Stimulated activated CD8-positive, alpha-beta memory T cell treated with anti-CD3 and anti-CD28 coated beads, Interleukin-4, amount 100 ng/mL, for 1 hour (primary cell): ENCODE results near the gene WFDC2.

Experiments
- DNase-seq, 2 donors: peaks; one replicate each; pipeline ENCODE4 v3.0.0-alpha.2; 2020; ENCODE audit warnings: low read depth in 2 of 2, low spot score in 1 of 2

Gene WFDC2

DNA sequence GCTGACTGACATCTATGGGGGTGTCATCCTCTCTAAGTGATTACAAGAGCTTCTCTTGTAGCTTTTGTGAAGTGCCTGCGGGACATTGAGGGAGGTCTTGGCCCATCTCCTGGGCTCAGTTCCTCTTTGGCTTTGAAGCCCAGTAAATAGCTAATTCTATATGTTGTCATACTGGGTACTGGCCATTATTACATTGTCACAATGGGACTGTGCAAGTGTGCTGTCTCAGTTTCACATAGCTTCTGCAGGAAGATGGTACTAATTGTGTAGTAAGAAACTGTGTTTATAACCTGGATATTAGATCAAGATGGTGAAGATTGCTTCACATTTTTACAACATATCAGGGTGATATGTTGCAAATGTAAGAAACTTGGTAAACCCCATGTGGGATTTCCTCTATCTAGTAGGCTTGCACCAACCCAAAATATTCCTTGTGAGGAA lies 26.0 kb downstream of the WFDC2 start:
- no peak for DNase-seq

DNA sequence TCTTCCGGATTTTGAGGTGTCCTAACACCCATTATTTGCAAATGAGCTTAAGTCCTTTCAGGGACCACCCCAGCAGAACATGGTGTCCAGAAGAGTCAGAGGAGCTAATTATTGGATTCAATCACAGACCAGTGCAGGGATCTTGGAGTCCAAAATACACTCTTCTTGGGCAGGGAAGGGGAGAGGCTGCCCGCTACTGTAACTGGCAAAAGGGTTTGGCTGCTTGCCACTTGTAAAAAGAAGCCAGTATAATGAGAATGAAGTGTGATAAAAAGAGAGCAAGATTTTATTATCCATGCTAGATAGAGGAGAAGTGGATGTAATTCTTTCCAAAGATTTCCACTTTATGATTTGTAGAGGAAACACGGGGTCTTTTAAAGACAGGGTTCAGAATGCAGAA lies 26.6 kb downstream of the WFDC2 start:
- DNase-seq: no peak

DNA sequence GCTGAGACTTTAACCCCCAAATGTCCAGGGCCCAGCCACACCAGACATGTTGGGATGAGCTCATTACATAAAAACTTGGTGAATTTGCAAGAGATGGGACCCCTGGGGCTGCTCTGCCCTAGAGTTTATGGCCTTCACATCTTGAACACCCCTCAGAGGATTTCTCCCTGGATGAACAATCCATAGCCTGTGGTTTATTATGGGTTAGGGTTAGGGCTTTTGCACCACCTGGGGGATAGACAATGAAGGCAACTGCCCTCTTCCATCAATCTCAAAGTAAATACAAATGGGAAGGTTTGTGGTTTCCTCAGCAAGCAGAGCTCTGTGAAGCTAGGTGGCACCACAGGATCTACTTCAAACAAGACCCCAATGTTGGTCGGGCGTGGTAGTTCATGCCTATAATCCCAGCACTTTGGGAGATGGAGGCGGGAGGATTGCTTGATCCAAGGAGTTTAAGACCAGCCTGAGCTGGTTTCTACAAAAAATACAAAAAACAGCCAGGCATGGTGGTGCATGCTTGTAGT lies 28.5 kb downstream of the WFDC2 start:
- DNase-seq: no peak

DNA sequence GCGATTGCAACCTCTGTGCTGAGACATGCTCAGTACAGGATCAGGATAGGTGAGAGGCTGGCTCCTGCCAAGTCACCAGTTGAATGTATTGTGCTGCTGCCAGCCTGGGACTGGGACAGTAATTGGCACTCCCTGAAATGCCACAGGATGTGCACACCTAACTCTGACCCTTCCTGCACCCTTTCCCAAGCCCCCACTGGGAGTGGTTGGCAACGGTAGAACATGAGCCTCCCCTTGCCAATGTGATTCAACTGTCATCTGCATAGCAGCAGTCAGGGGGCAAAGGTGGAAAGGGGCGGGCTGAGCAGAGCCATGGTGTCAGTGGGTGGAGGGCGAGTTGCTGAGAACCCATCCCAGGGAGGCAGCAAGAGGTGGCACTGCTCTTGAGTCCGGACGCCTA lies 30.5 kb downstream of the WFDC2 start:
- no peak for DNase-seq

DNA sequence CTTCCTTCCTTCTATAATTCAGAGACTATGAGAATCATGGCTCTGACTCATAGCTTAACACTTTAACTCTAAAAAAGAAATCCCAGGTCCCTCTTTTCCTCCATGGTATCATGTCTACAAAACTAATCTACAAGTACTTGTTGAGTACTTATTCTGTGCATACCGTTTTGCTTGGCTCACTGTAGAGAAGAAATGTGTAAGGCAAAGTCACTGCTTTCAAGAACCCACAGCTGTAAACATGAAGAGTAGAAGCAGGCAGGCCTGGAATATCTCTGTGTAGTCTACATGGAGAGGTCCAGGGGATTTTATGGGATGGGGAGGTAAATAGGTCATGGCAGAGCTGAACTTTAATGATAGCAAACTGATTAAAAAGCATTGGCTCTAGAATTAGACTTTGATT lies 32.0 kb downstream of the WFDC2 start:
- DNase-seq: no peak

DNA sequence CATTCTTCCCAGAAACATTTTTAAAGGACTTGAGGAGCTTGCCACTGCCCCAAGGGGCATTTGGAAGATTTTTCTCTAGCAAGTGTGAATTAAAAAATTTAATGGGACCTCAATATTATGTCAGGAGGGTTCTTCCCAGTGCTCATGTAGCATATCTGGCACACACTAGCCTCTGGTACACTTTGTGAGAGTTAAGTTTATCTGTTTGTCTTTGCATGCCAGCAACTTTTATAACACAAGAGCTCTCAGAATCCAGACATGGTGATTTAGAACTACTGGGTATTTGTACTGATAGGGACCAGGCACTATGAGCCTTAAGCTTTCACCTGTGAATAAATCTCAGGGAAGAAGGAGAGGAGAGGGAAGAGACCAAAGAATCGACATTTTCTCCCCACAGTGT lies 33.0 kb downstream of the WFDC2 start:
- no peak for DNase-seq

DNA sequence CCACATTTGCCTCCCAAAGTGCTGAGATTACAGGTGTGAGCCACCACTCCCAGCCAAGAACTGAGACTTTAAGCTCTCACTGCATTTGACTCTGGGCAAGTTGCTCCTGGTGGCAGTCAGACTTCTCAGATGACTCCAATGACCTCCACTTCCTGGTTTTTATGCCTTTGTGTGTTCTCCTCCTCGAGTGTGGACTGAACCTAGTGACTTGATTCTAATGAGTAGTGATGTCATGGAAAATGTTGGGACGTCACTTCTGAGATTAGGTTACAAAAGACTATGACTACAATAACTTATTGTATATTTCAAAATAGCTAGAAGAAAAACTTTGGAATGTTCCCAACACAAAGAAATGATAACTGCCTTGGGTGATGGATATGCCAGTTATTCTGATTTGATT lies 33.9 kb downstream of the WFDC2 start:
- no peak for DNase-seq

DNA sequence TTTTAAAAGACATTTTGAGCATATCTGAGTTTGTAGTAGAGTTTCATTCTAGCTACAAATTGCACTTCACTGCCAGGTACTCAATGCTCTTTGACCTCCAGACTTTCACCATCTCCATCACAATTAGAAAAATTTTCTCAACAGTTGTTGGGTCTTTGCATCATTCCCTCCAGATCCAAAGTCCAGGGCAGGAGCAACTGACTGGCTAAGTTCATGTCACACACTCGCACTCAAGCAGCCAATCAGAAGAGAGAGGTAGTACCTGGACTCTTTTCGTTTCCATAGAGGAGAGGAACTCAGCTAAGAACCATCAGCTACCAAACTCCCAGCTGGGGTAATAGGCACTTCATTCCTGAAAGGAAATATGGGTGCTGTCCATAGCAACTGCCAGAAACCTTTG lies 36.8 kb downstream of the WFDC2 start:
- no peak for DNase-seq

DNA sequence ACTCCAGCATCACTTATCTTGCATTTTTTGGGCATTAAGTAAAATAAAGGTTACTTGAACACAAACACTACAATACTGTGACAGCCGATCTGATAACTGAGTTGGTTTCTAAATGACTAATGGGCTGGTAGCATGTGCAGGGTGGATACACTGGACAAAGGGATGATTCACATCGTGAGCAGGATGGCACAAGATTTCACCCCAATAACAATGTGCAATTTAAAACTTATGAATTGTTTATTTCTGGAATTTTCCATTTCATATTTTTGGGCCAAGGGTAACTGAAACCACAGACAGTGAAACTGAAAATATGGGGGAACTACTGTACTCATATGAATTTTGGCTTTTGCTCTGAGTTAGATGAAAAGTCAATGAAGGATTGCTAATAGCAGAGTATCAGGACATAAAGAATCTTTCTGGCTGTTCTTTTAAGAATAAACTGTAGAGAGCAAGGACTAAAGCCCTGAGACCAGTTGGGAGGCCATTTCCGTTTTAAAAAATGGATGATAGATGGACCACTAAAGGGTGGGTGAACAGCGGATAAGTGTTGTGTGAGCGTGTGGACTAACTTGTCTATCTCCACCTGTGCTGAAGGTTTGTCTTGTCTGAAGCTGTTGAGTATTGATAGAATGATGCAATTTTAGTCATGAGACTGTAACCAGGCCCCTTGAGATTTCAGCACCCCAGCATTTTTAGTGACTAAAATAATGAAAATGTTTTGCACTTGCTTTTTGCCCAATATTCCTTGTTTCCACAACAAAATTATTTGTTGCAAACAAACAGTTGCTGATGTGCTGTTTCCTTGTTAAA lies 37.7 kb downstream of the WFDC2 start:
- no peak for DNase-seq

DNA sequence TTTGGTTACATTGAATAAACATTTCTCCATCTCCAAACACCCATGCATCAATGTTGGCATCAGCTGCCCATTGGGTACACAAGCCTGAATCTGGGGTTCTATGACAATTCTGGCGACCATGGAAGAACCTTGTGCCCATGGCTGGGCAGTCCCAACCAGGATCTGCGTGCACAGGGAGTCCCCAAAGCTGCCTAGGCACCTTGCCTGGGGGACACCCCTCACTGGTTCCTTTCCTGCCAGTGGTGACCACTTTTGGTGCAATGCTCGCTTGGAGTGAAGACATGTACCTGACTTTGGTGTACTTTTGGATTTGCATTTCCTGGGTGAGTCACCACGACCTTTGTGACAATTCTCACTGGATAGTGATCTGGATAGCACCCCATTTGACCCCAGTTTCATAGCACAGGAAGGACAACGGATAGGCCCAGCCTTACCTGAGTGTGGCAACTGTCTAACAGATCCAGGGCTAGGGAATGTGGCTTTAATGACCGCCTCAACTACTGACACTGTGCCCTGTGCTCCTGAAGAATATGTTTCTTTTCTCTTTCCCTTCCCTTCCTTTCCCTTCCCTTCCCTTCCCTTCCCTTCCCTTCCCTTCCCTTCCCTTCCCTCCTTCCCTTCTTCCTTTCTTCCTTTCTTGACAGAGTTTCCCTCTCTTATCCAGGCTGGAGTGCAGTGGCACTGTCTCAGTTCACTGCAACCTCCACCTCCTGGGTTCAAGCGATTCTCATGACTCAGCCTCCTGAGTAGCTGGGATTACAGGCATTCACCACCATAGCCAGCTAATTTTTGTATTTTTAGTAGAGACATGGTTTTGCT lies 38.7 kb downstream of the WFDC2 start:
- no peak for DNase-seq

DNA sequence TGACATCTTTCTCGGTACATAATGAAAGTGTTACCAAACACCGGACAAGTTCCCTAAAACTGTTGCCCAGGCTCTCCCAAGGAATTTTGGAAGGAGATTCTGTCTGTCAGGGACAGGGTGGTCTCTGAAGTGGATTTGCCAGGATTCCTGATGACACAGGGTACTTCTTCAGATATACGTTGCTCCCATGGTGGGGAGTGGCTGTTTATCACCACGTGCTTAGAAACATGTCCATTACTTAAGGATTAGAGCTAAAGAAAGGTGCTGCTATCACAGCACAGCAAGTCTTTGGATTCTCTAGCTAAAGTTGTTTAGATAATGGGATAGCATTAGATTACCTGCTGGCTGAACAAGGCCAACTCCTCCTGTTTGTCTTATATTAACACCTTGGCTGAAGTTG lies 39.5 kb downstream of the WFDC2 start:
- DNase-seq: no peak

DNA sequence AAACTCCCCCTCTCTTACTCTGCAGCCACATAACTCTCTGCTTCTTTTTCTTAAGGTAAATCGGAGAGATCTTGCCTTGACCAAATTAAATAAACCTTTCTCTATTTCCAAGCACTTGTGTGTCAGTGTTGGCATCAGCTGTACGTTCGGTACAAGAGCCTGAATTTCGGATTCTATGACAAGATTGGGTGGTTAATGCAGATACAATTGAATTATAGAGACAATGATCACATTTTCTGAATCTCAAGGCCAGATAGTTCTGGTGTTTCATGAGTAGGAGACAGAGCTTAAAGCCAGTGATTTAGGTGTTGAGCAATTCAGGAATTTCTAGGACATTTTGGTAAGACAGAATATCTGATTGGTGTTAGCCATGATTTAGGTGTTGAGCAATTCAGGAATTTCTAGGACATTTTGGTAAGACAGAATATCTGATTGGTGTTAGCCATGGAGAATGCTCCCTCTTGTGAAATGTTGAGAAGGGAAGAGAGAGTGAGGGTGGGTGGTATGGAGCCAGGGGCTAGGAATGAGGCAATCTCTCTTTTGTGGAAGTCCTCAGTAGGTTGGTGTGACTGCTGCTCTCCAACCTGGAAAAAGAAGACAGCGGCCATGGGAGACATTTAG lies 40.8 kb downstream of the WFDC2 start:
- no peak for DNase-seq

DNA sequence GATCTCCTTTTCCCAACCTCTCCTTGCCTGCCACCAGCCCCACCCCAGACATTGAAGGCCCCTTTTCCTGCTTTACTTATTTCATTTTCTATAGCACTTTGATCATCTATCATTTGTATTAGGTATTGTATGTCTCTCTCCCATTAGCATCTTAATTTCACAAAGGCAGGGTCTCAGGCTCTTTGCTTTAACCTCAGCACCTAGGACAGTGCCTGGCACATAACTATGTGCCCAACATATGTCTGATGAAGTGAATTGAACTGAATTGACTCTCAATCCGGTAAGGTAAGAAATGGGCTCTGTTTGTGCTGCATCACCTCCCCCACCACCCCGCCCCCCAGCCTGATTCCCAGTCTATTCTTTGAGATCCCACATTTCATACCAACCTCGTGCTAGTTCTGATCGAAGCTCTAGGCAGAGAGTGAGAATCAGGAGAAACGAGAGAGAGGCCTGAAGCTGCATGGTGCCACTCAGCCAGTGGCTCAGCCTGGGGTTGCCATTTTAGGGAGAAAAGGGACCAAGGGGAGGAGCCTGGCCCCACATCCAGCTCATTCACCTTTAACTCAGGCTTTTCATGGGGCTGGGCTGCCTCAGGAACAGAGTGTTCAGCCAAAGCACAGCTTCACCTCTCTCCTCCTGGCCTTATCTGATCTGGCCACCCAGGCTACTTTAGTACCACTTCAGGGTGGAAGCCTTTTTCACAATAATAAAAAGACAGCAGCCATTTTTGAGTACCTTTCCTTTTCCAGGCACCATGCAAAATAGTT lies 45.8 kb downstream of the WFDC2 start, which contains the start of gene SPINT3:
Gene SPINT3, minus strand, starts transcription at position 476 of the 767 bp plus-strand sequence. Its CDS starts 14 bp downstream, at position 462.
- no peak for DNase-seq

DNA sequence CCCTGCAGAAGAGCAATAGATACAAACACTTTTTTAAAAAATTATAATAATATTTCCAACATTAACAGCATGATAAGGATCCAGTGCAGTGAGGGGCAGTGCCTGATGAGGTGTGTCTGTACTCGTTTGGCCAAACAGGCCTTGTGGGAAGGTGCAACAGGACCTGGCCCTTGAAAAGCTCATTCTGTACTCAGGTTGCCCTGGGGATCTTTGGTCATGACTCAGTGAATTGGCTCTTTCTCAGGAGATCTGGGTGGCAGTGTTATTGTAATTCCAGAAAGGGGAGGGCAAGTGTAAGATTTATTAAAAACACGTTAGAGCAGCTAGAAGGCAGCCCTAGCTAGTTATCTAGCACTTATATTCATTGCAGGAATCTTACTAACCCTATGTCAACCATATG lies 48.7 kb downstream of the WFDC2 start:
- DNase-seq: no peak

DNA sequence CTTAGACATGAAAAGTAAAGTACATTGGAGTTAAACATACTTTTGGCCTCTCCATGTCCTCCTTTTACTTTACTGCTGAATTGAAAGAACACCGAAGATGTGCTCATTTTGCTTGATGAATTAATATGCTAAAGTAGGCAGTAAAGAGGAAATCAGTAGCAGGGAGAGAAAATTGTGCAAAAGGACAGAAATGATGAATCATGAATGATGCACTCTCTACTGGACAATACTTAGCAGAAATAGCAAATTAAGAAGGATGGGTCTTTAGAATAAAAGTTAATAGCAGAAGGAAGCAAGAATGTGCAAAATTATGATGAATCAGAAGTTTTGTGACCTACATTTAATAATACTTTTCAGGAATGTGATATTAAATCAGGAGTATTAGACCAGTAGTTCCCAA lies 54.3 kb downstream of the WFDC2 start:
- DNase-seq: no peak

DNA sequence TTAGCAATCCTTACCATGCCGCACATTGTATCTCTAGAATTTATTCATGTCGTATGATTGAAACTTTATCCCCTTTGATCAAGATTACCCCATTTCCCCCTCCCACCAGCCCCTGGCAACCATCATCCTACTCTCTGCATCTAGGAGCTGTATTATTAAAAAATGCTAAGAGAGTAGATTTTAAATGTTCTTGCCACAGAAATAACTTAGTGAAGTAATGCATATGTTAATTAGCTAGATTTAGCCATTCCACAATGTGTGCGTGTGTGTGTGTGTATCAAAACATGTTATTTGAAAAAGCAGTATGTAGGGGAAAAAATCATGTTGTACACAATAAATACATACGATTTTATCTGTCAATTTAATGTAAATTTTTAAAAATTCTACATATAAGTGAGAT lies 57.7 kb downstream of the WFDC2 start:
- no peak for DNase-seq
